Measurements from ENCODE around the gene ST3GAL4. TPM values are rescaled to one million over a fixed set of nuclear protein-coding genes. Genes with fewer than 3 reads are reported as not detected.

ST3GAL4 gene
- total and polyA plus RNA-seq, 9 of the 15 experiments (the other 6 are each of a cell fraction or from before 2014, with no cell fraction given): 0.27 to 22.9 (median 10.5) TPM

DNA sequence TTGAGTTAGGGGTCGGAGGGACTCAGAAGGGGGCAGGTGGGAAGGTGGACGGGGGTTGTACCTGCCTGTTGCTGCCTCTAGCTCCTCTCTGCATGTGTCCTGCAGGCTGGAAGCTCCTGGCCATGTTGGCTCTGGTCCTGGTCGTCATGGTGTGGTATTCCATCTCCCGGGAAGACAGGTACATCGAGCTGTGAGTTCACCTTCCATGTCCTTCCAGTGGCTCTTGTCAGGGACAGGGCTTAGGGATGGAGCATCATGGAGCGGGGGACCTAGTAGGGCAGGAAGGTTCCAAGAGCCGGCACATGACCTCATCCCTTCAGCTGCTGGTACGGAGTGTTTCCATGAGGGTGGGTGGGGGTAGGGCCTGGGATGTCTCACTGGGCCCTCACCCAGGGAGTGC, 50.9 kb downstream of the ST3GAL4 start:
- H3K36me3 ChIP-seq (ENCODE audit: control insufficient read depth, insufficient read depth, low read length): peaks cover 5% of the 10 kb centered on the region; the same call in 2 of the 3 replicates
- H2AFZ ChIP-seq (ENCODE audit: low read depth, low read length): no peak overlapping the region
- TF ChIP-seq, protein P1, sequence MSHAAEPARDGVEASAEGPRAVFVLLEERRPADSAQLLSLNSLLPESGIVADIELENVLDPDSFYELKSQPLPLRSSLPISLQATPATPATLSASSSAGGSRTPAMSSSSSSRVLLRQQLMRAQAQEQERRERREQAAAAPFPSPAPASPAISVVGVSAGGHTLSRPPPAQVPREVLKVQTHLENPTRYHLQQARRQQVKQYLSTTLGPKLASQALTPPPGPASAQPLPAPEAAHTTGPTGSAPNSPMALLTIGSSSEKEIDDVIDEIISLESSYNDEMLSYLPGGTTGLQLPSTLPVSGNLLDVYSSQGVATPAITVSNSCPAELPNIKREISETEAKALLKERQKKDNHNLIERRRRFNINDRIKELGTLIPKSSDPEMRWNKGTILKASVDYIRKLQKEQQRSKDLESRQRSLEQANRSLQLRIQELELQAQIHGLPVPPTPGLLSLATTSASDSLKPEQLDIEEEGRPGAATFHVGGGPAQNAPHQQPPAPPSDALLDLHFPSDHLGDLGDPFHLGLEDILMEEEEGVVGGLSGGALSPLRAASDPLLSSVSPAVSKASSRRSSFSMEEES (CRISPR knock-in tag; IDR thresholded peaks at IDR 0.05): no peak
- TF ChIP-seq, protein P2, sequence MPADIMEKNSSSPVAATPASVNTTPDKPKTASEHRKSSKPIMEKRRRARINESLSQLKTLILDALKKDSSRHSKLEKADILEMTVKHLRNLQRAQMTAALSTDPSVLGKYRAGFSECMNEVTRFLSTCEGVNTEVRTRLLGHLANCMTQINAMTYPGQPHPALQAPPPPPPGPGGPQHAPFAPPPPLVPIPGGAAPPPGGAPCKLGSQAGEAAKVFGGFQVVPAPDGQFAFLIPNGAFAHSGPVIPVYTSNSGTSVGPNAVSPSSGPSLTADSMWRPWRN (IDR thresholded peaks at IDR 0.05; ENCODE audit: low read depth): no peak
- TF ChIP-seq, protein P3, sequence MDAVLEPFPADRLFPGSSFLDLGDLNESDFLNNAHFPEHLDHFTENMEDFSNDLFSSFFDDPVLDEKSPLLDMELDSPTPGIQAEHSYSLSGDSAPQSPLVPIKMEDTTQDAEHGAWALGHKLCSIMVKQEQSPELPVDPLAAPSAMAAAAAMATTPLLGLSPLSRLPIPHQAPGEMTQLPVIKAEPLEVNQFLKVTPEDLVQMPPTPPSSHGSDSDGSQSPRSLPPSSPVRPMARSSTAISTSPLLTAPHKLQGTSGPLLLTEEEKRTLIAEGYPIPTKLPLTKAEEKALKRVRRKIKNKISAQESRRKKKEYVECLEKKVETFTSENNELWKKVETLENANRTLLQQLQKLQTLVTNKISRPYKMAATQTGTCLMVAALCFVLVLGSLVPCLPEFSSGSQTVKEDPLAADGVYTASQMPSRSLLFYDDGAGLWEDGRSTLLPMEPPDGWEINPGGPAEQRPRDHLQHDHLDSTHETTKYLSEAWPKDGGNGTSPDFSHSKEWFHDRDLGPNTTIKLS (IDR thresholded peaks at IDR 0.05; ENCODE audit: borderline replicate concordance, low read depth): no peak
- TF ChIP-seq ZNF324 (CRISPR knock-in tag; IDR thresholded peaks at IDR 0.05) (no peak), HNRNPL (IDR thresholded peaks at IDR 0.05; ENCODE audit: low read depth, low read length) (no peak), RBM34 (IDR thresholded peaks at IDR 0.05; ENCODE audit: borderline replicate concordance, insufficient read depth, low read length) (no peak), KDM2B (CRISPR knock-in tag; IDR thresholded peaks at IDR 0.05) (no peak), CBX5 (IDR thresholded peaks at IDR 0.05; ENCODE audit: borderline replicate concordance, low read depth) (no peak)
- no peak for ATAC-seq
- no peak overlapping the region for H3K9ac ChIP-seq (ENCODE audit: insufficient read depth in 1 of 2, low read depth in 2 of 2, low read length in 2 of 2)
- peaks cover 26% of the 10 kb centered on the region for H4K20me1 ChIP-seq (replicated peaks; ENCODE audit: control insufficient read depth, insufficient read depth, low read length)
- no peak overlapping the region for H3K4me2 ChIP-seq (ENCODE audit: insufficient read depth, low read length)
- POLR2A ChIA-PET: no interaction called here
- H3K27ac ChIP-seq (ENCODE audit: extremely low read depth, low read depth, low read length): no peak overlapping the region
- in situ Hi-C loops (cut with MboI) (loop anchor here (25.0 kb wide), 1 partner anchor 94 kb away; the partner anchor contains the start of gene DCPS), intact Hi-C loops (cut with micrococcal nuclease) (no loop called here)
- peaks cover 2% of the 10 kb centered on the region for H3K9me1 ChIP-seq (ENCODE audit: control insufficient read depth, insufficient read depth, low read length)
- no peak for FAIRE-seq
- WGBS (ENCODE audit: insufficient coverage, low coverage, missing lambda C conversion rate): 68% methylated on average over 8 of the region's 8 CpGs
- BruUV-seq (replicated peaks): no TSS peak
- no peaks in the 10 kb centered on the region for H3K79me2 ChIP-seq (ENCODE audit: control insufficient read depth, insufficient read depth, low read length)
- no peak overlapping the region for H3K4me3 ChIP-seq
- no peaks in the 10 kb centered on the region for H3K4me1 ChIP-seq (replicated peaks in 1 of 2; ENCODE audit: control insufficient read depth in 2 of 2, insufficient read depth in 2 of 2, low read length in 2 of 2)
- no peaks in the 10 kb centered on the region for H3K9me3 ChIP-seq (replicated peaks; ENCODE audit: control insufficient read depth, insufficient read depth, low read depth, low read length)
- H3K27me3 ChIP-seq (ENCODE audit: control insufficient read depth in 2 of 2, insufficient read depth in 2 of 2, low read length in 2 of 2): no peaks in the 10 kb centered on the region
- no peak for DNase-seq (ENCODE audit: extremely low read depth in 1 of 4, low spot score in 3 of 4)
- CTCF ChIA-PET (ENCODE audit: low intra/inter-chr PET ratio): no interaction called here

Data from K562 (cell line).